Adrenal gland (tissue), 12 donors: Measurements from ENCODE around the gene BCLAF1. TPM values are rescaled to one million over a fixed set of nuclear protein-coding genes. Genes with fewer than 3 reads are reported as not detected.

ENCODE experiments used
- DNase-seq, 7 donors: peaks; one replicate each; pipeline ENCODE4 v3.0.0-alpha.2; 2019 to 2020
- H3K27ac ChIP-seq, 5 donors: fragments of 200-600 bp; sonication (generic) in 4 of 5; 1 replicate in 3 of 5; 2 replicates in 2 of 5; pipeline versions ENCODE4 v1.5.1 to v1.8.0; 2016 to 2020; ENCODE audit warnings: mild to moderate bottlenecking in 1 of 5
- H3K27me3 ChIP-seq: fragments of 200-600 bp; 2 replicates; pipeline ENCODE4 v1.8.0; 2021
- H3K36me3 ChIP-seq, 2 donors: fragments of 200-600 bp; replicated peaks in 1 of 2; 1 replicate in 1 of 2; 2 replicates in 1 of 2; pipeline versions ENCODE4 v1.5.1 to v1.8.0; 2018 to 2022
- H3K4me1 ChIP-seq, 2 donors: fragments of 200-600 bp; replicated peaks in 1 of 2; 1 replicate in 1 of 2; 2 replicates in 1 of 2; pipeline versions ENCODE4 v1.5.1 to v1.8.0; 2018 to 2021
- H3K4me3 ChIP-seq, 4 donors: fragments of 200-600 bp; sonication (generic) in 3 of 4; one replicate each; pipeline ENCODE4 v1.5.1; 2016 to 2018
- H3K9me3 ChIP-seq, 3 donors: fragments of 200-600 bp; sonication (generic) in 1 of 3; replicated peaks in 1 of 3; 1 replicate in 2 of 3; 2 replicates in 1 of 3; pipeline versions ENCODE4 v1.5.1 to v1.8.0; 2016 to 2021
- CTCF ChIP-seq, 6 experiments: fragments of 450-650 bp in 4 of 6; fragments of 200-600 bp in 2 of 6; sonication (generic) in 1 of 6; IDR thresholded peaks; 1 replicate in 5 of 6; 2 replicates in 1 of 6; pipeline versions ENCODE4 v1.5.1 to v1.8.0; 2016 to 2021; ENCODE audit warnings: antibody characterized with exemption in 6 of 6, mild to moderate bottlenecking in 2 of 6, moderate library complexity in 1 of 6
- POLR2A ChIP-seq, 2 donors: fragments of 450-650 bp; IDR thresholded peaks; one replicate each; pipeline ENCODE4 v1.6.1; 2017; ENCODE audit warnings: antibody characterized with exemption in 2 of 2, mild to moderate bottlenecking in 2 of 2, moderate library complexity in 1 of 2
- WGBS, 4 donors: extraction: QIAGEN DNeasy Blood & Tissue Kit in 2 of 4; methylation state at CpG; one replicate each; pipeline versions ENCODE4 v1.1.5 to v1.1.7; 2013 to 2017; 5-methylcytosine and 5-hydroxymethylcytosine counted together
- intact Hi-C, 2 donors: fragments of 100-400 bp; cut with DNase I; formaldehyde crosslinking; loops; one replicate each; pipeline versions ENCODE4 v1.14.1 to v1.15.0; 2022 to 2023
- polyA plus RNA-seq, 3 donors: library from polyadenylated mRNA; stranded (reverse); fragments of 200-250 nt in 2 of 3; fragments of 350-450 nt in 1 of 3; fragmentation: Illumina TruSeq in 1 of 3; extraction: RNeasy Lipid Tissue Mini Kit (QIAGEN cat#74804) in 1 of 3; gene quantifications; one replicate each; pipeline ENCODE4 v1.2.3, GENCODE V29; 2013 to 2014
- total RNA-seq, 9 donors: library from RNA; depleted of rRNA in 4 of 9; stranded (reverse); fragments of >200 nt in 4 of 9; fragments of 120-200 nt in 1 of 9; fragmentation: NEBNext Ultra II Directional in 1 of 9; extraction: Animal tissue kit (Norgen Biotek cat#: 25700) in 1 of 9; gene quantifications; one replicate each; pipeline versions ENCODE4 v1.1.0 to v1.2.4, GENCODE V29; 2013 to 2023
- donor health status: healthy with polysubstance abuse.
- donor health status: Bipolar disorder and iron deficiency.
- donor health status: DM: yes; HTN: yes; CAD: no.
- donor health status: DM: no; HTN: no; CAD: no.
- donor health status: DM: no; HTN: no; CAD: no.
- donor health status: DM: yes; HTN: yes; CAD: no.

The BCLAF1 gene
- total and polyA plus RNA-seq, 12 donors = 27.7 to 210 (median 112) TPM

DNA sequence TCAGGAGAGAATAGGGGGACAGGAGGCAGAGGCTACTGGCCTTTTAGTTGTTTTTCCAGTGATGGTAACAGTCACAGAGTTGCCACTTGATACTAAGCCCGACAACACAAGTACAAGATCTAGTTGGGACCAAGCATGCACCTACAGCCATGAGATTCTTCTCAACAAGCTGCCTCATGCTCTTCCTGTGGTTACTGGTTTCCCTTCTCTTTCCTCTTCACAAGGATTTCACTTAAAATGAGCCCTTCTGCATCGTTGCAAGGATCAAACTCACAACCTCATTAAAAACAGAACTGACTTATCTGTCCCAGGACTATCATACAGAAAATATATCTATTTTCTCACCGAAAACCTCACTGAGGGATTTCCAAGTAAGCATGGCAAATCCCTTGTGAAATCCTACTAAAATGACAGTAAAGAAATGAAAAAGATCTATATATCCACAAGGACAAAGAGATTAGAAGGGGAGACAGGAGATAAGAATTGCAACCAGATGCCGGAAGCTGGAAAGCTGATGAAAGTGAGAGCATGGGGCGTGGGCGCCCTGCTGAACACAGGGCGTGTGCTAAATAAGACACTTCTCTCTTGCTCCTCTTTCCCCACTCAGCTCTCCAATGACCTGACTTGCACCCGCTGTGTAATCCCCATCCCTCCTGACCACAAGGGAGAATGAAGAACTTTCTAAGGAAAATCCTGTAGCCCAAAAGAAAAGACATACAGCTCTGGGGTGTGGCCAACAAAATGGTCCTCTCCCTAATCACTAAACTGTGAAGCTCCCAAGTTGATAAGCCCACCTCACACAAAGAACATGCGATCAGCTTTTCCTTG, 53.0 kb downstream of the BCLAF1 start:
- H3K27ac ChIP-seq = no peak overlapping the region
- 63 to 73% (median 67%) methylated on average over 9 of the region's 9 CpGs for WGBS, 4 donors
- H3K27me3 ChIP-seq = no peaks in the 10 kb centered on the region
- DNase-seq = no peak
- no peaks in the 10 kb centered on the region for H3K4me1 ChIP-seq
- H3K36me3 ChIP-seq = no peaks in the 10 kb centered on the region
- TF ChIP-seq POLR2A (IDR thresholded peaks at IDR 0.05) = no peak
- no peak for TF ChIP-seq CTCF (IDR thresholded peaks at IDR 0.05)
- H3K9me3 ChIP-seq = no peaks in the 10 kb centered on the region
- intact Hi-C loops = loop anchor here in 1 of 2 donors (10.0 kb wide), 1 partner anchor 732 kb away; no protein-coding TSS in a partner anchor
- no peak overlapping the region for H3K4me3 ChIP-seq

DNA sequence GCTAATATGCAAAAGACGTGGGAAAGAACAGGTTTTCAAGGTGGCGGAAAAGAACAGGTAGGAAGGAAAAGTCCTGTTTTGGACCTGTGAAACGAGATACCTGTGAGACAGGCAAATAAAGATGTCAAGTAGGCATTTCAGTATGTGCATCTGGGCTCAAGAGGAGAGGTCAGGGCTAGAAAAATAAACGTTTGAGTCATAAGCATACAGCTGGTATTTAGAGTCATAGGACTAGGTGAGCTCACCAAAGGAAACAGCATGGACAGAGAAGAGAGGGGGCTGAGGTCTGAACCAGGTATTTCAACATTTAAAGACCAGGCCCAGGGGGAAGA, 54.4 kb downstream of the BCLAF1 start:
- Histone ChIP-seq H3K4me3 (no peak overlapping the region), H3K27me3 (no peaks in the 10 kb centered on the region), H3K4me1 (no peaks in the 10 kb centered on the region), H3K36me3 (no peaks in the 10 kb centered on the region), H3K9me3 (no peaks in the 10 kb centered on the region), H3K27ac (no peak overlapping the region)
- TF ChIP-seq POLR2A (IDR thresholded peaks at IDR 0.05) (no peak), CTCF (IDR thresholded peaks at IDR 0.05) (no peak)
- no peak for DNase-seq
- WGBS, 4 donors = 79 to 87% (median 85%) methylated on average over 4 of the region's 4 CpGs
- intact Hi-C loops = loop anchor here in 1 of 2 donors (10.0 kb wide), 1 partner anchor 730 kb away; no protein-coding TSS in a partner anchor

- DNase-seq = no peak
- intact Hi-C loops = loop anchor here in 1 of 2 donors (10.0 kb wide), 1 partner anchor 728 kb away; no protein-coding TSS in a partner anchor
- Histone ChIP-seq H3K4me1 (no peaks in the 10 kb centered on the region), H3K9me3 (no peaks in the 10 kb centered on the region), H3K27me3 (no peaks in the 10 kb centered on the region), H3K27ac (no peak overlapping the region), H3K36me3 (no peaks in the 10 kb centered on the region), H3K4me3 (no peak overlapping the region)
- TF ChIP-seq POLR2A (IDR thresholded peaks at IDR 0.05) (no peak), CTCF (IDR thresholded peaks at IDR 0.05) (no peak)
- WGBS, 4 donors = 89 to 97% (median 94%) methylated on average over 1 of the region's 1 CpG
Observed at GRCh38 chr6:136232701-136233100, 56.9 kb downstream of the BCLAF1 start.

DNA sequence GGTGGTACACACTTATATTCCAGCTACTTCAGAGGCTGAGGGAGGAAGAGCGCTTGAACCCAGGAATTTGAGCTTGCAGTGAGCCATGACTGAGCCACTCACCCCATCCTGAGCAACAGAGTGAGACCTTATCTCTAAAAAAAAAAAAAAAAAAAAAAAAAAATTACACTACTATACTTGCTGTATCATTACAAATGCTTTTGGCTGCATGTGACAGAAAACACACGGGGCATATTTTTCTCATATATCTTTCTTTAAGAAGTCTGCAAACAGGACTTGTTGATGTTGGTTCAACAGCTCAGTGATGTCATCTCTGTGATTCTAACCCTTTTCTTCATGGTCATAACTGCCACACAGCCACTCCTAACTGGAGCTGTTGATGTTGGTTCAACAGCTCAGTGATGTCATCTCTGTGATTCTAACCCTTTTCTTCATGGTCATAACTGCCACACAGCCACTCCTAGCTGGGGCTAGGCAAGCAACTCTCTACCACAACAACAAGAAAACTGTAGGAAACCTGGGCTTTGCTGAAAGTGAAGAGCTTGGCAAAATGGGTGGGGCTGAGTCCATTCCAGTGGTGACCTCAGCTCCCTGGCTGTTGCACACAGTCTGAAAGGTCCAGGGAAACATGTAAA, 59.3 kb downstream of the BCLAF1 start:
- no peak for DNase-seq
- Histone ChIP-seq H3K36me3 (no peaks in the 10 kb centered on the region), H3K9me3 (no peaks in the 10 kb centered on the region), H3K27ac (no peak overlapping the region), H3K27me3 (no peaks in the 10 kb centered on the region), H3K4me1 (peaks cover 0 to 17% of the 10 kb centered on the region in 2 donors), H3K4me3 (no peak overlapping the region)
- TF ChIP-seq CTCF (IDR thresholded peaks at IDR 0.05) (no peak), POLR2A (IDR thresholded peaks at IDR 0.05) (no peak)
- 81 to 92% (median 90%) methylated on average over 2 of the region's 2 CpGs for WGBS, 4 donors
- intact Hi-C loops = loop anchor here in 1 of 2 donors (10.0 kb wide), 1 partner anchor 726 kb away; no protein-coding TSS in a partner anchor
